H9 (cell line): ENCODE results near the gene MED8. TPM values are rescaled to one million over a fixed set of nuclear protein-coding genes. Genes with fewer than 3 reads are reported as not detected.

Source experiments
- DNase-seq: peaks from one replicate; pipeline ENCODE4 v3.0.0-alpha.2; 2017
- H2AFZ ChIP-seq: one replicate; pipeline ENCODE4 v1.6.1; 2013; ENCODE audit warnings: mild to moderate bottlenecking, low read length, control low read depth, moderate library complexity
- H2AK5ac ChIP-seq: 2 replicates; pipeline ENCODE4 v1.6.1; 2013; ENCODE audit warnings: low read length, control low read depth, mixed read lengths; ENCODE audit not compliant: insufficient read length
- H2BK120ac ChIP-seq: one replicate; pipeline ENCODE4 v1.6.1; 2013; ENCODE audit warnings: low read depth, mild to moderate bottlenecking, low read length, control low read depth, inconsistent platforms; ENCODE audit not compliant: poor library complexity, severe bottlenecking
- H2BK12ac ChIP-seq: 2 replicates; pipeline ENCODE4 v1.6.1; 2013; ENCODE audit warnings: low read length, control low read depth, mixed read lengths, low read depth; ENCODE audit not compliant: insufficient read length
- H2BK15ac ChIP-seq: 2 replicates; pipeline ENCODE4 v1.6.1; 2013; ENCODE audit warnings: low read depth, low read length, control low read depth
- H2BK20ac ChIP-seq: one replicate; pipeline ENCODE4 v1.6.1; 2013; ENCODE audit warnings: low read depth, mild to moderate bottlenecking, low read length, control low read depth, inconsistent platforms; ENCODE audit not compliant: poor library complexity, severe bottlenecking
- H2BK5ac ChIP-seq: 2 replicates; pipeline ENCODE4 v1.6.1; 2013; ENCODE audit warnings: low read length, control low read depth, mixed read lengths; ENCODE audit not compliant: insufficient read length
- H3K14ac ChIP-seq: 2 replicates; pipeline ENCODE4 v1.6.1; 2013; ENCODE audit warnings: low read length, control low read depth; ENCODE audit not compliant: insufficient read depth
- H3K18ac ChIP-seq: 2 replicates; pipeline ENCODE4 v1.6.1; 2013; ENCODE audit warnings: low read depth, mild to moderate bottlenecking, mixed read lengths, low read length, control low read depth; ENCODE audit not compliant: insufficient read length
- H3K23ac ChIP-seq: 2 replicates; pipeline ENCODE4 v1.6.1; 2013; ENCODE audit warnings: low read length, control low read depth, mixed read lengths, low read depth; ENCODE audit not compliant: insufficient read length
- H3K23me2 ChIP-seq: 2 replicates; pipeline ENCODE4 v1.6.1; 2013; ENCODE audit warnings: low read depth, mild to moderate bottlenecking, mixed read lengths, low read length, control low read depth; ENCODE audit not compliant: insufficient read length, poor library complexity, severe bottlenecking
- H3K27ac ChIP-seq: 2 replicates; pipeline ENCODE4 v1.5.1; 2013; ENCODE audit warnings: low read length, control low read depth, mixed read lengths, low read depth; ENCODE audit not compliant: insufficient read length
- H3K27me3 ChIP-seq: 2 replicates; pipeline ENCODE4 v1.6.1; 2013; ENCODE audit warnings: low read length, control low read depth, inconsistent platforms; ENCODE audit not compliant: insufficient read depth
- H3K4ac ChIP-seq: 2 replicates; pipeline ENCODE4 v1.6.1; 2013; ENCODE audit warnings: low read depth, mild to moderate bottlenecking, control low read depth, inconsistent platforms, low read length, moderate library complexity
- H3K4me1 ChIP-seq: 2 replicates; pipeline ENCODE4 v1.6.1; 2013; ENCODE audit warnings: low read length, control low read depth, inconsistent platforms; ENCODE audit not compliant: insufficient read depth
- H3K4me2 ChIP-seq: 2 replicates; pipeline ENCODE4 v1.6.1; 2013; ENCODE audit warnings: low read length, control low read depth, mixed read lengths; ENCODE audit not compliant: insufficient read length, insufficient read depth
- H3K56ac ChIP-seq: 2 replicates; pipeline ENCODE4 v1.6.1; 2013; ENCODE audit warnings: low read depth, mild to moderate bottlenecking, mixed read lengths, low read length, control low read depth; ENCODE audit not compliant: insufficient read length
- H3K79me1 ChIP-seq: 2 replicates; pipeline ENCODE4 v1.6.1; 2013; ENCODE audit warnings: low read depth, mild to moderate bottlenecking, moderate library complexity, low read length, control low read depth, inconsistent platforms; ENCODE audit not compliant: insufficient read depth, poor library complexity, severe bottlenecking
- H3K79me2 ChIP-seq: 2 replicates; pipeline ENCODE4 v1.6.1; 2013; ENCODE audit warnings: low read length, control low read depth, inconsistent platforms; ENCODE audit not compliant: insufficient read depth
- H3K9ac ChIP-seq: 2 replicates; pipeline ENCODE4 v1.6.1; 2013; ENCODE audit warnings: low read length, control low read depth, mixed read lengths; ENCODE audit not compliant: insufficient read length; ENCODE audit errors: extremely low read depth
- H3K9me3 ChIP-seq: one replicate; pipeline ENCODE4 v1.6.1; 2013; ENCODE audit warnings: low read depth, low read length, inconsistent platforms; ENCODE audit not compliant: control insufficient read depth
- H3T11ph ChIP-seq: one replicate; pipeline ENCODE4 v1.6.1; 2013; ENCODE audit warnings: mild to moderate bottlenecking, low read length, control low read depth, inconsistent platforms
- H4K20me1 ChIP-seq: one replicate; pipeline ENCODE4 v1.6.1; 2013; ENCODE audit not compliant: control insufficient read depth, insufficient read length, insufficient read depth
- H4K5ac ChIP-seq: 2 replicates; pipeline ENCODE4 v1.6.1; 2013; ENCODE audit warnings: low read depth, mild to moderate bottlenecking, mixed read lengths, low read length, control low read depth; ENCODE audit not compliant: insufficient read length
- H4K8ac ChIP-seq: replicated peaks from 2 replicates; pipeline ENCODE4 v1.6.1; 2013; ENCODE audit warnings: low read length, control low read depth, mixed read lengths, low read depth; ENCODE audit not compliant: insufficient read length
- H4K91ac ChIP-seq: 2 replicates; pipeline ENCODE4 v1.6.1; 2013; ENCODE audit warnings: low read depth, mild to moderate bottlenecking, moderate library complexity, mixed read lengths, low read length, control low read depth; ENCODE audit not compliant: insufficient read length
- H3K27ac Mint-ChIP-seq, 3 experiments: 2 replicates in 2 of 3; 3 replicates in 1 of 3; pipeline ENCODE4 v1.8.0; 2020 to 2021; ENCODE audit warnings: mixed read lengths in 3 of 3, mild to moderate bottlenecking in 1 of 3, moderate library complexity in 1 of 3
- H3K27me3 Mint-ChIP-seq: 2 replicates; pipeline ENCODE4 v1.8.0; 2021; ENCODE audit warnings: low read depth, mild to moderate bottlenecking, moderate library complexity, mixed read lengths
- H3K36me3 Mint-ChIP-seq, 3 experiments: 2 replicates in 2 of 3; 3 replicates in 1 of 3; pipeline ENCODE4 v1.8.0; 2020 to 2021; ENCODE audit warnings: low read depth in 3 of 3, mixed read lengths in 3 of 3; ENCODE audit not compliant: insufficient read depth in 1 of 3
- H3K4me1 Mint-ChIP-seq, 2 experiments: 2 replicates each; pipeline ENCODE4 v1.8.0; 2020; ENCODE audit warnings: mixed read lengths in 2 of 2
- H3K4me3 Mint-ChIP-seq, 2 experiments: 2 replicates in 1 of 2; 3 replicates in 1 of 2; pipeline ENCODE4 v1.8.0; 2020 to 2021; ENCODE audit warnings: mild to moderate bottlenecking in 2 of 2, mixed read lengths in 2 of 2, moderate library complexity in 1 of 2
- H3K9me3 Mint-ChIP-seq, 2 experiments: 2 replicates in 1 of 2; 3 replicates in 1 of 2; pipeline ENCODE4 v1.8.0; 2020; ENCODE audit warnings: mild to moderate bottlenecking in 2 of 2, mixed read lengths in 2 of 2, moderate library complexity in 1 of 2
- CTCF ChIP-seq: fragments of 200-600 bp; sonication (generic); conservative IDR thresholded peaks from 3 replicates; pipeline ENCODE4 v1.8.0; 2021; ENCODE audit warnings: antibody characterized with exemption, mild to moderate bottlenecking
- WGBS: extraction: QIAGEN DNeasy Blood & Tissue Kit; methylation state at CpG from one replicate; pipeline ENCODE4 v1.1.7; 2013; ENCODE audit warnings: missing lambda C conversion rate, low lambda C conversion rate, mixed read lengths; ENCODE audit not compliant: insufficient read length; ENCODE audit errors: extremely low coverage; 5-methylcytosine and 5-hydroxymethylcytosine counted together
- total RNA-seq: library from RNA; stranded (reverse); gene quantifications from 2 replicates; pipeline ENCODE4 v1.2.1, GENCODE V29; 2021

Gene MED8
- total RNA-seq, 1 experiment from 2014 or later, result 23.0 TPM

GRCh38 chr1:43396059-43396458, 6.5 kb upstream of the MED8 start:
- no peak overlapping the region for H3K4me3 Mint-ChIP-seq
- no peak overlapping the region for H3K4ac ChIP-seq
- no peak overlapping the region for H3K4me2 ChIP-seq
- no peaks in the 10 kb centered on the region for H3K9me3 ChIP-seq
- H3K27me3 ChIP-seq, result no peaks in the 10 kb centered on the region
- no CpG with 5 or more reads among the region's 1 CpG for WGBS
- no peaks in the 10 kb centered on the region for H3K4me1 ChIP-seq
- no peaks in the 10 kb centered on the region for H3K23me2 ChIP-seq
- no peaks in the 10 kb centered on the region for H3K79me2 ChIP-seq
- no peaks in the 10 kb centered on the region for H4K20me1 ChIP-seq
- H3K14ac ChIP-seq, result no peak overlapping the region
- H2BK120ac ChIP-seq, result no peak overlapping the region
- no peak overlapping the region for H2AK5ac ChIP-seq
- H3K36me3 Mint-ChIP-seq, result peaks cover 0 to 8% (median 0%) of the 10 kb centered on the region in 3 experiments; a peak in 2 of 7 replicates
- no peaks in the 10 kb centered on the region for H3K9me3 Mint-ChIP-seq
- no peak overlapping the region for H4K91ac ChIP-seq
- H2BK15ac ChIP-seq, result no peak overlapping the region
- no peak overlapping the region for H4K5ac ChIP-seq
- no peak overlapping the region for H2BK12ac ChIP-seq
- H3K27ac Mint-ChIP-seq, result no peak overlapping the region
- no peak overlapping the region for H3K18ac ChIP-seq
- DNase-seq, result no peak
- H3K4me1 Mint-ChIP-seq, result no peaks in the 10 kb centered on the region
- no peak overlapping the region for H3K27ac ChIP-seq
- H3K9ac ChIP-seq, result no peak overlapping the region
- no peak overlapping the region for H2BK5ac ChIP-seq
- no peak overlapping the region for H3T11ph ChIP-seq
- no peak overlapping the region for H4K8ac ChIP-seq
- no peak overlapping the region for H2AFZ ChIP-seq
- no peak overlapping the region for H3K56ac ChIP-seq
- TF ChIP-seq CTCF, result no peak
- no peaks in the 10 kb centered on the region for H3K79me1 ChIP-seq
- H3K27me3 Mint-ChIP-seq, result no peaks in the 10 kb centered on the region
- no peak overlapping the region for H3K23ac ChIP-seq
- H2BK20ac ChIP-seq, result no peak overlapping the region
